Panc1 (cell line): Measurements from ENCODE around the gene FAM24B.

Experiments
- CTCF ChIP-seq: fragments of 450-650 bp; IDR thresholded peaks from 2 replicates; pipeline ENCODE4 v1.5.1; 2017; ENCODE audit warnings: mild to moderate bottlenecking
- REST ChIP-seq, 2 experiments: IDR thresholded peaks; 2 replicates each; pipeline ENCODE4 v1.6.1; 2011 to 2012; ENCODE audit warnings: low read depth in 2 of 2, control low read depth in 1 of 2, low read length in 1 of 2, mild to moderate bottlenecking in 1 of 2, moderate library complexity in 1 of 2; ENCODE audit not compliant: insufficient read depth in 1 of 2

- TF ChIP-seq REST (IDR thresholded peaks at IDR 0.05; ENCODE audit: insufficient read depth in 1 of 2, low read depth in 2 of 2, low read length in 1 of 2) (no peak), CTCF (no peak)
Measured at GRCh38 chr10:122882766-122883165, 3.4 kb upstream of the FAM24B start.
